NCI-H1417 treated with DMSO at 0.1 percent for 48 hours (cell line): Measurements from ENCODE around the gene LENG9.
"Not testable (repeated sequence)": the region's sequence is repeated elsewhere in the genome, so short reads cannot be mapped to it uniquely, and the experiment has no call there.

ENCODE experiments used
- DNase-seq: peaks from one replicate; lab custom pipeline; 2025; lab: John Stamatoyannopoulos, UW

Gene LENG9

DNA sequence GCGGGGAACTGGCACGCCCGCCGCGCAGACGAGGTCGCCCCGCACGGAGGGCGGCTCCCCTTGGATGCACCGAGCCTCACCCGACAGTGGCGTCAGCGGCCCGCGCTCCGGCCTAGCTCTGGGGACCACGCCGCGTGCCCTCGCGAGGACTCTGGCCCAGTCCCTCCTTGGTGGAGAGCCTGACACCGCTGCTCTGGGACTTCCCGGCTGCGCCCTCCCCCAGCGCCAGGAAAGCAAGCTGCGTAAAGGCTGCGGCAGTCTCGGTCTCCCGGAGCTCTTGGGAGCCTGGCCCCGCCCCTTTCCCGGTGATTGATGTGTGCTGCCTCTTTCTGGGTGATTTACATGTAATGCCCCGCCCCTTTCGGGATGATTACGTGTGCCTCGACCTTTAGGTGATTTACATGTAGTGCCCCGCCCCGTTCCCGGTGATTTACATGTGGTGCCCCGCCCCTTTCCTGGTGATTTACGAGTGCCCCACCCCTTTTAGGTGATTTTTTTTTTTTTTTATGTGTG lies at the start of gene LENG9:
TSS of gene LENG9 (minus strand) at position 248 of the 513 bp plus-strand sequence. CDS start 252 bp downstream, outside the sequence.
- DNase-seq: peak; percentile 24

- DNase-seq: not testable (repeated sequence)
These were observed 45.8 kb upstream of the LENG9 start for GRCh38 chr19:54509200-54509940.

DNA sequence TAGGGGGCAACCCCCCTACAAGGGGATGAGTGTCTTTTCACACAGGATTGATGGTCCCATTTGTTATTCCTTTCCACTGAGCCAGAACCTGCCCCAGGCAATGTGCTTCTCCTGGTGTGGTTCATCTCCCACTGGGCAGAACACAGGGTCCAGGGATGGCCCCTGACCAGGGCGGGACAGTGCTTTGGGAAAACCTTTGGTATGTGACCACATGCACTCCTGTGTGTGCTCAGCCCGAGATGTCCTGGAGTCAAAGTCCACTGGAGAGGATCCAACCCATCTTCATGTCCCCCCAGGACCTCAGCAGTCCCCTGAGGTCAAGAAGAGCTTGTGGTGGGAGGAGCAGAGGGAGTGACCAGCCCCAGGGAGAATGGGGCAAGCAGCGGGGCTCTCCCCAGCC lies 44.9 kb upstream of the LENG9 start:
- DNase-seq: not testable (repeated sequence)

GRCh38 chr19:54507824-54508223 lies 44.2 kb upstream of the LENG9 start:
- no peak for DNase-seq

- DNase-seq: not testable (repeated sequence)
These were observed 43.6 kb upstream of the LENG9 start for GRCh38 chr19:54507038-54507717.

DNA sequence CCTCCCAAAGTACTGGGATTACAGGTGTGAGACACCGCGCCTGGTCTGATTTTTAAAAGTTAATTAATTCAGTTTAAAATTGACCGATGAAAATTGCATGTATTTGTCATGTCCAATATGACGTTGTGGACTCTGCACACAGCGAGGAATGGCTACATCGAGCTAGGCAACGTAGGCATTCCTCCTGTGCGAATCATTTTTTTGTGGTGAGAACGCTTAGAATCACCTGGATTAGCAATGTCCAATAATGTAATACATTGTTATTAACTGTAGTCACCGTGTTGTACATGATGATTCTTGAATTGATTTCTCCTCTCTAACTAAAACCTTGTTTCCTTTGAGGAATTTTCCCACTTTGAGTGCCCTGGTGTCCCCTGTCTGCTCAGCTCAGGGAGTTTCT lies 42.5 kb upstream of the LENG9 start:
- no peak for DNase-seq

DNA sequence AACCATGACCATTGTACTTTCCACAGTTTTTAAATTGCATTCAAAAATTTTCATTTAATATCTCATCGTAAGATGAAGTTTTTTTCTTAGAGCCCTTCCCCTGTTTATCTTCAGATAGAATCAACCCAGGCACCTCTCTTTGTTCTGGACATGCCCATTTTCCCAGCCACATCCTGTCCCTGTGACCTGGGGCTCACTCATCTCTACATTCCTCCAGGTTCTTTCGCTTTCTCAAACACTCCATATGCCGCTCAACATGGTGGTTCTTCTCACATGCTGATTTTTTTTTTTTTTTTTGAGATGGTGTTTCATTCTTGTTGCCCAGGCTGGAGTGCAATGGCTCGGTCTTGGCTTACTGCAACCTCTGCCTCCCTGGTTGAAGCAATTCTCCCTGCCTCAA lies 42.0 kb upstream of the LENG9 start:
- DNase-seq: not testable (repeated sequence)

DNA sequence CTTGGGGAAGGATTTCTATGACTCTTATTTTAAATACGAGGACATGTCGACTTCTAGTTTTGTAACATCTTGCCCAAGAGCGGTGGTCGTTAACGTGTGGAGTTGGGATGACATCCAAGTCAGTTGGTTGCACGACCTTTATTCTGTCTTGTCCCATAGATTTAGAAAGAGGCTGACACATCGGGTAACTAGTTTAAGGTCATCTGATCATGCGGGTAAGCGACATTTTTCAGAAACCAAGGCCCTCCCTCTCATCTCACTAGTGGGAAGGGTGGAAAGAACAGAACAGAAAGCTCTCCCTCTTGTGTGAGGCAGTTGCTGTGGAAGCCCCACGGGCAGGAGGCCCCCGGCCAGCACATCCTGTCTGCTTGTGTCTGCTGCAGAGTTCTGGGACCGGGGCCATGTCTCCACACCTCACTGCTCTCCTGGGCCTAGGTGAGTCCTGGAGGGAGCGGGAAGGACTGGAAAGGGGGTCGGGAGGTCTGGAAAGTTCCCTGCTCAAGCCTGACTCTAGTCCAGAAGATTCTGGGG lies 39.0 kb upstream of the LENG9 start, which contains the start of gene LAIR2:
TSS of gene LAIR2 (plus strand) at position 314 of the 531 bp plus-strand sequence. CDS start at position 402, 88 bp downstream.
- DNase-seq: no peak

DNA sequence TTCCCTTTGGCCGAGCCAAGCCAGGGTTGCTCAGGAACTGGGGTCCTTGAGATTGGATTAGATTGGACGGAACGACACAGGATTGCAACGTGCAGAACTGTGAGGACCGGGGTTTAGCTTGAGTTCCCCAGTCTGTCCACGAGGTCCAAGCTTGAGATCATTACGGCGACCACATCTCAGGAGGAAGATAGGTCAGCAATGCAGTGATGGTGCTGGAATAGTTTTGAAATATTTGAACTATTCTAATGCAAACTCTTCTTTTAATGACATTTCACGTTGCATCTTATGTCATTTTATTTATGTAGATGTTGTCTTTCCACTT lies 34.8 kb upstream of the LENG9 start:
- not testable (repeated sequence) for DNase-seq

- DNase-seq: not testable (repeated sequence)
These were observed 34.3 kb upstream of the LENG9 start for GRCh38 chr19:54497747-54498450.

GRCh38 chr19:54495284-54495683 lies 31.7 kb upstream of the LENG9 start:
- not testable (repeated sequence) for DNase-seq

DNA sequence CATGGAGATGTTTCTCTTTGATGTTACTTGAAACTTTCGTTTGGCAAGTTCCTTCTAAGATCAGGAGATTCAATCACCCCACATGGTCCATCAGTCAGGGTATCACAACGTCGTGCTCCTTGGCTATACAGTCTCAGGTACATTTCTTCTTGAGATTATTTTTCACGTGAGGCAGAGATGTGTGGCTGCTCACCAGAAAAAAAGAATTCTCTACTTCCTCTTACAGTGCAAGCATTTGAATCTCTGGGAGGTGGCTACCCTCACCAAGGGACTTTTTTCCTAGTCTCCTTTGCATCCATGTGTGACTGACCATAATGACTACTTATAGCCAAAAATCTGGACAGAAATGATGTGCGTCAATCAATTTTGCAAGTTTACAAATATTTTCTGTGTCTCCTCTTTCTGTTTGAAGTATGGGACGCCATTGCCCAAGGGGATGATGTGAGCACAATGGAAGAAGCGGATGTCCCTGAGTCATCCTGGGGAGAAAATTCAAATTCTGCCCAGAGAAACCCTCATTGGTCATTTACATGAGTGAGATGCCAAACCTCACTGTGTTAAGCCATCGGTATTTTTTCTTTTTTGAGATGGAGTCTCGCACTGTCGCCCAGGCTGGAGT lies 30.5 kb upstream of the LENG9 start:
- DNase-seq: no peak

GRCh38 chr19:54493056-54493455 lies 29.5 kb upstream of the LENG9 start:
- not testable (repeated sequence) for DNase-seq

DNA sequence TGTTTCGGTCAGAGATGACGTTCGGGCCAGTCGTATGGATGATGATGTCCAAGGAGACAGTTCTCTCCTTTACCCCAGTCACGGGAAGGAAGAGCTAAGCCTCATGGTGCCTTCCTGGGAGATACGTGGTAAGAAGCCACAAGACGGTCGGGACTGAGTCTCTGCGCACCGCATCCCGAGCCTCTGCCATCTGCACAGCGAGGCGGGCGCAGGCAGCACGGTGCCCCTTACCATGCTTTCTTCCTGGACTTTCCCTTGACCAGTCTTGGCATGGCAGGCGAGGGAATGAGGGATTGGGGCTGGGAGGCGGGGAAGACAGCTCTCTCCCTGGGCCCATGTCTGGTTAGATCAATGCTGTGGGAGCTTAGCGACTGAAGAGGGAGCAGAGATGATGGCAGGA lies 29.0 kb upstream of the LENG9 start:
- DNase-seq: no peak

DNA sequence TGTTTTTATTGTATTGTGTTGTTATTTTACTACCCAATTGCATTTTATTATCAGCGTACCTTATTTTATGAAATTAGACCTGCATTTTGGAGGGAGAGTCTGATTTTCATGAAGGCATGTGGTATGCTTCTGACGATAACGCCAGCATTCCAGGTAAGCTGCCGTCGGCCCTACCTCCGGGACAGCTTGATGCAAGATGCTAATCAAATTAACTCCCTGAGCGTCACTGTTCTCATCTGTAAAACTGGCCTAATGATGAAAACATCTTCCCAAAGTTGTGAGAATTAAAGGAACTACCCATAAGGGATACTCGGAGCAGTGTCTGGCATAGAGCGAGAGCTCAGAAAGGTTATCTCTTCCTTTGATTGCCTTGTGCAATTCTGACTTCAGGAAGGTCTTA lies 26.2 kb upstream of the LENG9 start:
- DNase-seq: no peak

DNA sequence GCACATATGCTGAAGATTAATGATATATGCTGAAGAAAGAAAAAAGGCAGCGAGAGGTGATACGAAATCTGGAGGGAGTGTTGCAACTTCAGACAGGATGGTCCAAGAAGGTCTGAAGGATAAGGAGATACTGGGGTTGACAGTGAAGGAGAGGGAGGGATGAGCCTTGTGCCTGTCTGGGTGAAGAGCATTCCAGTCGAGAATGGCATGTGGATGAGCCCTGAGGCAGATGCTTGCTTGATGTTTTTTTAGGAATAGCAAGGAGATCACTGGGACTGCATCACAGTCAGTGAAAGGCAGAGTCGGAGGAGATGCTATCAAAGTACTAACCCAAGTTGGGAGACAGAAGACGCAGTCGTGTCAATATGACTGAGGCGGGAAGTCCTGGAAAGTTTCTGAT lies 25.8 kb upstream of the LENG9 start:
- DNase-seq: no peak

DNA sequence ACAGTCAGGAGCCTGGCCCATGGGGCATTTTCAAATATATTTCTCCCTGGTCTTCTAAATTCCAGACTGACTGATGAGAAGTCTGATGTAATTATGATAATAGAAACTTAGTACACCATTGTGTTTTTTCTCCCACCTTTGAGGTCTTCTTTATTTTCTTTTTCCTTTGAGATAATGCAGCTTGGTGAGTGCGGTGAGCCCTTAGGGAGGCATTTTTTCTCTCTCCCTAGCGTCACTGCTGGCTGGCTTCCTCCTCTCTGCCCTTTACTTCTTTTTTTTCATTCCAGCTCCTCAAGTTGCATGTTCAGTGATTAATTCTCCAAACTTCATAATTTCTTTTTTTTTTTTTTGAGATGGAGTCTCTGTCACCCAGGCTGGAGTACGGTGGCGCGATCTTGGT lies 22.3 kb upstream of the LENG9 start:
- DNase-seq: no peak

- no peak for DNase-seq
These were observed 20.9 kb upstream of the LENG9 start for GRCh38 chr19:54484451-54484850.

GRCh38 chr19:54482889-54483288 lies 19.3 kb upstream of the LENG9 start:
- no peak for DNase-seq

DNA sequence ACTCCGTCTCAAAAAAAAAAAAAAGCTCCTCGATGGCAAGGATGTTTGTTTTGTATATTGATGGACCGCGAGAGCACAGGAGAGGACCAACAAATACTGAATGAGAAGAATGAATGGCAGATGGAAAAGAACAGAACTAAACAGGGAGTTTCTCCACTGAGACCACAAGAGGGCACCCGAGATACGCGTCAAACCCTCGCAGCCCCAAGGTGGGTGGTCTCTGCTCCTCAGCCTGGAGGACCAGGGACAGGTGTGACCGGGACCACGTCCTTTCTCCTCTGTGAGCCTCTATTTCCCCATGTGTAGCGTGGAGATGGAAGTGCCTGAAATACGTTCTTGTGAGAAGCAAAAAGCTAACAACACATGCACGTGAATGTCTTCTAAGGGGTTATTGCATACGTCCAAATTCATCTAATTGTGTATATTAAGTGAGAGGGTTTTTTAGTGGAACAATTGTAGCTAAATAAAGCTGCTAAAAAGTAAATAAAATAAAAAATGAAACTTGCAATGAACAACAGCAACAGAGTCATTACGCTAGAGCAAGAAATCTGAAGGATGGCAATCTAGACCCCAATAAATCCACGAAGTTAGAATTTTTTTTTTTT lies 17.9 kb upstream of the LENG9 start:
- no peak for DNase-seq

DNA sequence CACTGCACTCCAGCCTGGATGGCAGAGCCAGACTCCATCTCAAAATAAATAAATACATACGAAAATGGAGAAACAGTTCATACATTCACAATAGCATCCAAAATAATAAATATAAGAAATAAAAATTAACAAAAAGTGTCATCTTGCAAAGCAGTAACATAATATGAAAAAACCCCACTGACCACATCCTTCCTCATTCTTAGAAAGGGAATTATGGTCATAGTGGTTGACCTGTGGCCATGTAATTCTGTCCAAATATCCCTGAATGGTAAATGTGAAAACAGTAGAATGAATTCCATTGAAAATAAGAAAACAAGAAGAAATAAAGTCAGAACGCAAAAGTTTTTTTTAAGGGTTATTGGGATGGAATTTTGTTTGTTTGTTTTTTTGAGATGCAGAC lies 16.5 kb upstream of the LENG9 start:
- no peak for DNase-seq
